H1 (cell line): ENCODE results near the gene RNF26. TPM values are rescaled to one million over a fixed set of nuclear protein-coding genes. Genes with fewer than 3 reads are reported as not detected.

Source experiments
- CTCF ChIA-PET: fragments of 300-600 bp; sonication (Branson Sonifier 250); formaldehyde crosslinking; loops from one replicate; lab custom pipeline; 2021; ENCODE audit not compliant: partially characterized antibody; lab: Charles Lee
- POLR2A ChIA-PET: fragments of 300-600 bp; sonication (Branson Sonifier 250); formaldehyde crosslinking; loops from one replicate; lab custom pipeline; 2021; ENCODE audit warnings: inconsistent platforms; ENCODE audit not compliant: partially characterized antibody; lab: Charles Lee
- DNase-seq, 2 experiments: peaks; one replicate each; pipeline versions ENCODE4 v3.0.0 to v3.0.0-alpha.2; 2010 to 2022; ENCODE audit warnings: low spot score in 2 of 2, low read depth in 1 of 2, mixed read lengths in 1 of 2
- FAIRE-seq: peaks from 2 replicates; lab custom pipeline; 2011; peaks lifted over from hg19 to GRCh38; lab: Jason Lieb, UNC
- H2AFZ ChIP-seq: 2 replicates; pipeline ENCODE4 v1.8.1; 2012; ENCODE audit warnings: low read length, inconsistent platforms
- H2AK5ac ChIP-seq: 2 replicates; pipeline ENCODE4 v1.6.1; 2013; ENCODE audit warnings: low read depth, low read length
- H2BK120ac ChIP-seq: replicated peaks from 2 replicates; pipeline ENCODE3; 2013; ENCODE audit warnings: low read depth, low read length, inconsistent platforms
- H2BK12ac ChIP-seq: 2 replicates; pipeline ENCODE4 v1.6.1; 2013; ENCODE audit warnings: low read depth, low read length
- H2BK15ac ChIP-seq: 2 replicates; pipeline ENCODE4 v1.6.1; 2013; ENCODE audit warnings: low read length
- H2BK20ac ChIP-seq: 2 replicates; pipeline ENCODE4 v1.6.1; 2013; ENCODE audit warnings: low read length
- H2BK5ac ChIP-seq: 2 replicates; pipeline ENCODE4 v1.6.1; 2013; ENCODE audit warnings: low read depth, low read length
- H3K14ac ChIP-seq: 2 replicates; pipeline ENCODE4 v1.6.1; 2013; ENCODE audit warnings: inconsistent platforms; ENCODE audit not compliant: insufficient read length
- H3K18ac ChIP-seq: 2 replicates; pipeline ENCODE4 v1.6.1; 2013; ENCODE audit warnings: low read length; ENCODE audit errors: extremely low read depth
- H3K23ac ChIP-seq: 2 replicates; pipeline ENCODE4 v1.6.1; 2013; ENCODE audit warnings: inconsistent platforms; ENCODE audit not compliant: insufficient read length
- H3K23me2 ChIP-seq: 2 replicates; pipeline ENCODE4 v1.6.1; 2013; ENCODE audit warnings: low read depth, low read length
- H3K27ac ChIP-seq: 2 replicates; pipeline ENCODE4 v1.6.1; 2011; ENCODE audit warnings: low read depth, low read length, inconsistent platforms
- H3K27me3 ChIP-seq, 4 experiments: replicated peaks in 1 of 4; 1 replicate in 1 of 4; 2 replicates in 3 of 4; pipeline versions ENCODE4 v1.6.1 to v1.8.1; 2011 to 2013; ENCODE audit warnings: low read length in 3 of 4, mild to moderate bottlenecking in 3 of 4, inconsistent platforms in 2 of 4, mixed read lengths in 2 of 4, moderate library complexity in 1 of 4; ENCODE audit not compliant: control insufficient read depth in 3 of 4, insufficient read depth in 3 of 4; ENCODE audit errors: extremely low read depth in 1 of 4
- H3K36me3 ChIP-seq, 4 experiments: 2 replicates each; pipeline versions ENCODE4 v1.6.1 to v1.8.1; 2011 to 2013; ENCODE audit warnings: mild to moderate bottlenecking in 4 of 4, low read length in 3 of 4, moderate library complexity in 2 of 4, control low read depth in 1 of 4, inconsistent platforms in 1 of 4; ENCODE audit not compliant: insufficient read depth in 4 of 4, control insufficient read depth in 2 of 4
- H3K4ac ChIP-seq: replicated peaks from 2 replicates; pipeline ENCODE3; 2013; ENCODE audit warnings: low read length, low read depth, mixed read lengths, inconsistent platforms; ENCODE audit not compliant: insufficient read length
- H3K4me1 ChIP-seq, 4 experiments: replicated peaks in 1 of 4; 1 replicate in 1 of 4; 2 replicates in 3 of 4; pipeline versions ENCODE4 v1.6.1 to v1.8.1; 2011 to 2013; ENCODE audit warnings: low read length in 3 of 4, inconsistent platforms in 2 of 4, mixed read lengths in 1 of 4; ENCODE audit not compliant: insufficient read depth in 4 of 4, control insufficient read depth in 3 of 4
- H3K4me2 ChIP-seq, 2 experiments: 2 replicates each; pipeline versions ENCODE4 v1.6.1 to v1.8.1; 2011 to 2013; ENCODE audit warnings: low read depth in 2 of 2, low read length in 2 of 2, control low read depth in 1 of 2, inconsistent platforms in 1 of 2, mild to moderate bottlenecking in 1 of 2; ENCODE audit not compliant: insufficient read depth in 1 of 2
- H3K4me3 ChIP-seq, 4 experiments: fragments of 200-600, 300-600 bp in 1 of 4; sonication (generic), shearing (Covaris generic), sonication (Bioruptor Twin) in 1 of 4; 2 replicates each; pipeline versions ENCODE4 v1.5.1 to v1.8.1; 2011 to 2016; ENCODE audit warnings: low read length in 4 of 4, low read depth in 3 of 4, control low read depth in 2 of 4, inconsistent platforms in 2 of 4, mild to moderate bottlenecking in 2 of 4, mixed read lengths in 1 of 4, moderate library complexity in 1 of 4; ENCODE audit not compliant: insufficient read depth in 2 of 4; ENCODE audit errors: extremely low read depth in 1 of 4
- H3K56ac ChIP-seq: replicated peaks from 2 replicates; pipeline ENCODE3; 2013; ENCODE audit warnings: low read depth, mild to moderate bottlenecking, mixed read lengths, low read length, inconsistent platforms; ENCODE audit not compliant: insufficient read length
- H3K79me1 ChIP-seq: 2 replicates; pipeline ENCODE4 v1.6.1; 2013; ENCODE audit warnings: low read depth, low read length, control low read depth
- H3K79me2 ChIP-seq, 2 experiments: 2 replicates each; pipeline versions ENCODE4 v1.6.1 to v1.8.1; 2012 to 2013; ENCODE audit warnings: low read length in 2 of 2, mild to moderate bottlenecking in 2 of 2, inconsistent platforms in 1 of 2; ENCODE audit not compliant: insufficient read depth in 2 of 2, control insufficient read depth in 1 of 2
- H3K9ac ChIP-seq, 4 experiments: replicated peaks in 1 of 4; 1 replicate in 1 of 4; 2 replicates in 3 of 4; pipeline versions ENCODE4 v1.6.1 to v1.8.1; 2011 to 2013; ENCODE audit warnings: low read depth in 3 of 4, low read length in 3 of 4, control low read depth in 2 of 4, mild to moderate bottlenecking in 2 of 4, moderate library complexity in 2 of 4, inconsistent platforms in 1 of 4; ENCODE audit errors: extremely low read depth in 1 of 4
- H3K9me3 ChIP-seq, 2 experiments: 2 replicates each; pipeline versions ENCODE4 v1.6.1 to v1.8.1; 2012 to 2013; ENCODE audit warnings: mild to moderate bottlenecking in 2 of 2, moderate library complexity in 2 of 2, control low read depth in 1 of 2, inconsistent platforms in 1 of 2, low read depth in 1 of 2, low read length in 1 of 2, mixed read lengths in 1 of 2; ENCODE audit not compliant: insufficient read depth in 2 of 2
- H4K20me1 ChIP-seq, 2 experiments: replicated peaks in 1 of 2; 2 replicates each; pipeline versions ENCODE3 to v1.8.1; 2011 to 2013; ENCODE audit warnings: inconsistent platforms in 2 of 2, low read length in 2 of 2, mild to moderate bottlenecking in 1 of 2; ENCODE audit not compliant: insufficient read depth in 2 of 2, control insufficient read depth in 1 of 2
- H4K5ac ChIP-seq: 2 replicates; pipeline ENCODE4 v1.6.1; 2013; ENCODE audit warnings: low read length, low read depth, mixed read lengths, inconsistent platforms; ENCODE audit not compliant: insufficient read length
- H4K8ac ChIP-seq: 2 replicates; pipeline ENCODE4 v1.8.0; 2013; ENCODE audit warnings: mild to moderate bottlenecking, moderate library complexity, low read length, inconsistent platforms; ENCODE audit not compliant: insufficient read depth; ENCODE audit errors: extremely low read depth
- H4K91ac ChIP-seq: replicated peaks from 2 replicates; pipeline ENCODE3; 2013; ENCODE audit warnings: low read length, mixed read lengths, inconsistent platforms; ENCODE audit not compliant: insufficient read length
- CTCF ChIP-seq, 3 experiments: IDR thresholded peaks; 1 replicate in 2 of 3; 2 replicates in 1 of 3; pipeline versions ENCODE4 v1.5.1 to v1.6.1; 2011; ENCODE audit warnings: low read length in 3 of 3, mild to moderate bottlenecking in 3 of 3, inconsistent platforms in 2 of 3, low read depth in 1 of 3, moderate library complexity in 1 of 3; ENCODE audit not compliant: insufficient read depth in 1 of 3; ENCODE audit errors: control extremely low read depth in 1 of 3
- WGBS, 2 experiments: shearing (Covaris generic) in 1 of 2; methylation state at CpG; one replicate each; pipeline versions ENCODE4 v1.1.6 to v1.1.7; 2013 to 2015; ENCODE audit warnings: low lambda C conversion rate in 2 of 2, mixed read lengths in 2 of 2, inconsistent platforms in 1 of 2, low coverage in 1 of 2, missing lambda C conversion rate in 1 of 2; ENCODE audit not compliant: insufficient replicate concordance in 2 of 2, insufficient coverage in 1 of 2, insufficient read length in 1 of 2; ENCODE audit errors: extremely low coverage in 1 of 2, missing lambda C conversion rate in 1 of 2; 5-methylcytosine and 5-hydroxymethylcytosine counted together
- polyA plus RNA-seq, 7 experiments: library from polyadenylated mRNA; depleted of rRNA in 3 of 7; stranded (reverse) in 5 of 7; unstranded in 2 of 7; fragments of >200 nt in 5 of 7; fragments of 200-250 nt in 2 of 7; gene quantifications; 1 replicate in 5 of 7; 2 replicates in 1 of 7; 4 replicates in 1 of 7; pipeline versions ENCODE4 v1.2.1 to v1.2.3, GENCODE V29; 2011 to 2013; ENCODE audit warnings: missing spikeins in 2 of 7, mixed read lengths in 2 of 7
- total RNA-seq: library from RNA; stranded (reverse); fragmentation: NEBNext Ultra II Directional; extraction: Animal tissue kit (Norgen Biotek cat#: 25700); gene quantifications from 2 replicates; pipeline ENCODE4 v1.2.1, GENCODE V29; 2021

RNF26 gene
- total and polyA plus RNA-seq, 2 of the 8 experiments (the other 6 are each of a cell fraction or from before 2014, with no cell fraction given) = 82.7 to 84.0 TPM

DNA sequence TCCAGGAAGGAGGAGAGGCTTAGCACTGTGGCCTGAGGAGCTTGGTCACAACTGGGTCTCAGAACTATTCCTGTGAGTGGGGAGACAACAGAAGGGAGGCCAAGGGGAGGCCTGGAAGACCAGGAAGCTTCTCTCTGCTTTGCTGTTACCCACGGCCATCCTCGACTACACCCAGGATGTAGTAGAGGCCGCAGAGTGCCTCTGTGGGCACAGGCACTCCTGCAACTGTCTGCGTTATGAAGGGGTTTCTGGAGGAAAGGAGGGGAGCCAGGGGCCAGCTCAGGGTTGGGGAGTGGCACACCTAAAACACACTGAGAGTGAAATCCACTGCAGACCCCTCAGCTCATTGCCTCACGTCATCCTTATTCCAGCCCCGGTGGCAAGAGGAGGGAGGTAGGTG, 16.0 kb downstream of the RNF26 start:
- Histone ChIP-seq H3K36me3 (no peaks in the 10 kb centered on the region), H3K79me2 (no peaks in the 10 kb centered on the region), H2AFZ (no peak overlapping the region), H3K4ac (no peak overlapping the region), H3K9me3 (no peaks in the 10 kb centered on the region), H2BK20ac (no peak overlapping the region), H2BK120ac (no peak overlapping the region), H3K79me1 (no peaks in the 10 kb centered on the region), H3K14ac (no peak overlapping the region), H4K91ac (peak overlapping the region; percentile 2), H3K27ac (no peak overlapping the region), H3K56ac (no peak overlapping the region), H3K23me2 (no peaks in the 10 kb centered on the region), H3K4me2 (no peak overlapping the region), H3K27me3 (peaks cover 0 to 4% (median under 1%) of the 10 kb centered on the region in 4 experiments; a peak in 2 of 7 replicates), H2AK5ac (no peak overlapping the region), H2BK5ac (no peak overlapping the region; the same call in 1 of the 2 replicates), H3K9ac (no peak overlapping the region), H4K5ac (no peak overlapping the region), H3K23ac (no peak overlapping the region), H3K4me3 (no peak overlapping the region), H2BK15ac (no peak overlapping the region), H3K4me1 (peaks cover 0 to 2% (median under 1%) of the 10 kb centered on the region in 4 experiments; a peak in 6 of 7 replicates)
- DNase-seq = no peak
- 87% methylated on average over 6 of the region's 6 CpGs; no CpG with 5 or more reads in 1 of the 2 experiments for WGBS, 2 experiments
- no peak for FAIRE-seq
- POLR2A ChIA-PET = no interaction called here
- TF ChIP-seq CTCF (IDR thresholded peaks at IDR 0.05; ENCODE audit: control extremely low read depth in 1 of 3, insufficient read depth in 1 of 3, low read depth in 1 of 3, low read length in 3 of 3) = no peak
- TF ChIP-seq, all 59 proteins: peak for 0
- Histone ChIP-seq H4K20me1 (no peaks in the 10 kb centered on the region), H3K18ac (no peak overlapping the region), H2BK12ac (no peak overlapping the region), H4K8ac (no peak overlapping the region; the same call in 1 of the 2 replicates)
- CTCF ChIA-PET = interaction anchor here (0.7 to 18.0 kb wide), 6 partner anchors 9 to 125 kb away, joined by 3 to 463 read pairs (median 4); partner anchors contain the start of genes C1QTNF5 and USP2
